ENCODE measurements around the gene SNRPB2.

SNRPB2 gene

GRCh38 chr20:16729565-16730460 lies at the start of gene SNRPB2:
Gene SNRPB2, plus strand, starts transcription at chr20:16730026. Its CDS starts 1,677 bp downstream, at chr20:16731703.
- DNase-seq: peak; percentile 92 to 95
- Histone ChIP-seq H3K27ac (peak within 1 kb of the TSS; percentile 80 to 86), H3K36me3 (peaks cover 15 to 29% (median 16%) of the 10 kb centered on the region in 3 donors), H3K9me3 (no peaks in the 10 kb centered on the region), H3K4me1 (peaks cover 0 to 22% (median 11%) of the 10 kb centered on the region in 4 donors), H3K4me3 (peak within 1 kb of the TSS; percentile 84 to 99), H3K27me3 (peaks cover 0 to under 1% of the 10 kb centered on the region in 2 donors)
- TF ChIP-seq CTCF (IDR thresholded peaks at IDR 0.05): no peak
- intact Hi-C loops (cut with DNase I; ENCODE audit: low total_unique reads): loop anchor here (5.0 kb wide), 1 partner anchor 153 kb away; no protein-coding TSS in a partner anchor

- no peak overlapping the region for H3K4me3 ChIP-seq
- H3K27me3 ChIP-seq: no peaks in the 10 kb centered on the region
- H3K4me1 ChIP-seq: no peaks in the 10 kb centered on the region
- no peak for DNase-seq
- no peaks in the 10 kb centered on the region for H3K36me3 ChIP-seq
- intact Hi-C loops (cut with DNase I; ENCODE audit: low total_unique reads): no loop called here
- no peak for TF ChIP-seq CTCF (IDR thresholded peaks at IDR 0.05)
- no peak overlapping the region for H3K27ac ChIP-seq
- H3K9me3 ChIP-seq: no peaks in the 10 kb centered on the region
Measured at GRCh38 chr20:16684416-16684815, 45.4 kb upstream of the SNRPB2 start.

- intact Hi-C loops (cut with DNase I; ENCODE audit: low total_unique reads): no loop called here
- Histone ChIP-seq H3K27ac (no peak overlapping the region), H3K36me3 (no peaks in the 10 kb centered on the region), H3K9me3 (no peaks in the 10 kb centered on the region), H3K4me3 (no peak overlapping the region), H3K4me1 (no peaks in the 10 kb centered on the region), H3K27me3 (no peaks in the 10 kb centered on the region)
- no peak for DNase-seq
- TF ChIP-seq CTCF (IDR thresholded peaks at IDR 0.05): no peak
Measured at GRCh38 chr20:16689906-16690305, 39.9 kb upstream of the SNRPB2 start.

GRCh38 chr20:16691381-16691780 lies 38.4 kb upstream of the SNRPB2 start:
- Histone ChIP-seq H3K9me3 (no peaks in the 10 kb centered on the region), H3K36me3 (no peaks in the 10 kb centered on the region), H3K27ac (no peak overlapping the region), H3K4me3 (no peak overlapping the region), H3K4me1 (no peaks in the 10 kb centered on the region), H3K27me3 (no peaks in the 10 kb centered on the region)
- no peak for TF ChIP-seq CTCF (IDR thresholded peaks at IDR 0.05)
- intact Hi-C loops (cut with DNase I; ENCODE audit: low total_unique reads): no loop called here
- DNase-seq: no peak

GRCh38 chr20:16692009-16692408 lies 37.8 kb upstream of the SNRPB2 start:
- Histone ChIP-seq H3K27me3 (no peaks in the 10 kb centered on the region), H3K4me1 (no peaks in the 10 kb centered on the region), H3K36me3 (no peaks in the 10 kb centered on the region), H3K27ac (no peak overlapping the region), H3K4me3 (no peak overlapping the region), H3K9me3 (no peaks in the 10 kb centered on the region)
- DNase-seq: no peak
- TF ChIP-seq CTCF (IDR thresholded peaks at IDR 0.05): no peak
- intact Hi-C loops (cut with DNase I; ENCODE audit: low total_unique reads): no loop called here
